ENCODE data around the gene TFAP2C.

The TFAP2C gene

DNA sequence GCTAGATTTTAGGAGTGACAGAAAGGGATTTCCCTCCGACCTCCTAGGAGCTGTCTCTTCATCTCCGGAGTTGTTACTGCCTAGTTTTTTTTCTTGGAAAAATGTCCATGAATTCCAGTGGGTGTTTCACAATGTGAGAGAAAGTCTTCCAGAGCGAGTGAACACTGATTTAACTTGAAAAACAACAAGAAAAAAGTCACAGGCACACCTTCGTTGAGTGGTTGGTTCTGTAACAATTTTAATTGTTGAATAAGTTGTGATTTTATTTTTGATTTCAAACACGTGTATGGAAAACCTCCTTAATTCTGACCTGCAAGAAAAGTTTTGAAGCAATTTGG, 2.9 kb downstream of the TFAP2C start:
- no peak overlapping the region for H3K4me3 ChIP-seq (ENCODE audit: low read depth, low read length)

DNA sequence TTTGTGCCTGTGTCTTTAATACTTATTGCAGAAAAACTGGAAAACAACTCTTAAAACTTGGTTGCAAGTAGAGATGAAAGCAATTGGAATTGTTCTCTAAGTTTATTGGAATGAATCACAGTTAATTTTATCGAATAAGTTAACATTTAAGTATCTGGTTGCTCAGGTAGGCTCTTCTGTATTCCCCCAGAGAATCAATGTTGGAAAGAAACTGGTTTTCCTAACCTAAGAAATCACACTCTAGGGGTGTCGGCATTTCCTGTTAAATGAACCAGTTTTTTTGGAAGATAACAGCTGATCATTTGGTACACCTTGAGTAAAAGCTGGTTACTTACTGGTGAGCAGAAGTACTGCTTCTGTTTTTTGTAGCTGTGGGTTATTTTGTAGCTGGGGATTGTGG, 5.2 kb downstream of the TFAP2C start:
- H3K4me3 ChIP-seq (ENCODE audit: low read depth, low read length): no peak overlapping the region
- TF ChIP-seq, protein P1, sequence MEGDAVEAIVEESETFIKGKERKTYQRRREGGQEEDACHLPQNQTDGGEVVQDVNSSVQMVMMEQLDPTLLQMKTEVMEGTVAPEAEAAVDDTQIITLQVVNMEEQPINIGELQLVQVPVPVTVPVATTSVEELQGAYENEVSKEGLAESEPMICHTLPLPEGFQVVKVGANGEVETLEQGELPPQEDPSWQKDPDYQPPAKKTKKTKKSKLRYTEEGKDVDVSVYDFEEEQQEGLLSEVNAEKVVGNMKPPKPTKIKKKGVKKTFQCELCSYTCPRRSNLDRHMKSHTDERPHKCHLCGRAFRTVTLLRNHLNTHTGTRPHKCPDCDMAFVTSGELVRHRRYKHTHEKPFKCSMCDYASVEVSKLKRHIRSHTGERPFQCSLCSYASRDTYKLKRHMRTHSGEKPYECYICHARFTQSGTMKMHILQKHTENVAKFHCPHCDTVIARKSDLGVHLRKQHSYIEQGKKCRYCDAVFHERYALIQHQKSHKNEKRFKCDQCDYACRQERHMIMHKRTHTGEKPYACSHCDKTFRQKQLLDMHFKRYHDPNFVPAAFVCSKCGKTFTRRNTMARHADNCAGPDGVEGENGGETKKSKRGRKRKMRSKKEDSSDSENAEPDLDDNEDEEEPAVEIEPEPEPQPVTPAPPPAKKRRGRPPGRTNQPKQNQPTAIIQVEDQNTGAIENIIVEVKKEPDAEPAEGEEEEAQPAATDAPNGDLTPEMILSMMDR (IDR thresholded peaks at IDR 0.05; ENCODE audit: low read depth, low read length): no peak

More for the DNA sequence above, 2.9 kb downstream of the TFAP2C start:
- TF ChIP-seq, protein P1 (IDR thresholded peaks at IDR 0.05; ENCODE audit: low read depth, low read length): no peak

DNA sequence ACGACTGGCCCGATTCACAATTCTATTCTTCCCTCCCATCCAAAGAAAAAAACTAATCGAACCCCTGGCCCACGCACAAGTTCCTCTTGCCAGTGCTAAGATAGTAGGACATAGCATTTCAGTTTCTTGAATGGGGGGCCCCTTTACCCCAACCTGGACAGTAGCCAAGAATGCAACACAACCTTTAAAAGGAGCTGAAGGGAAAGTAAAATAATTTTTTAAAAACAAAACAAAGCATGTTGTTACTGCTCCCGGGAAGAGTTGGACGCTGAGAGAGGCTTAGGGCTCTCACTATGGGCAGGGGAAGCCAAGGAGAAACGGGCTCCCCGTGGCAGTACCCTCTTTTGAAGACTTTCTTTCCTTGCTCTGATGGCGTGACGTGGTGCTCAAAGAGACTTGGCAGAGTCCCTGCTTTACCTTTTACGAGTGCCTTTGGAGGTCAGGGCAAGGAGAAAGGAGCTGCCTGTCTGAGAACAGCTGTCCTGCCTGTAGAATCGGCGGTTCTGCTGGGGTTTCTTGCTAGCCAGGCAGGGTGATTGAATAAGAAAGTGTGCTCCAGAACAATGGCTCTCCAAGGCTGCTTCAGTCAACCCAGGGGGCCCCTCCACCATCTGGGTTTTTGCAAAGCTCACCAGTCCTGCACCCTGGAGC, 5.8 kb downstream of the TFAP2C start:
- TF ChIP-seq, protein P1 (IDR thresholded peaks at IDR 0.05; ENCODE audit: low read depth, low read length): no peak
- H3K4me3 ChIP-seq (ENCODE audit: low read depth, low read length): no peak overlapping the region

DNA sequence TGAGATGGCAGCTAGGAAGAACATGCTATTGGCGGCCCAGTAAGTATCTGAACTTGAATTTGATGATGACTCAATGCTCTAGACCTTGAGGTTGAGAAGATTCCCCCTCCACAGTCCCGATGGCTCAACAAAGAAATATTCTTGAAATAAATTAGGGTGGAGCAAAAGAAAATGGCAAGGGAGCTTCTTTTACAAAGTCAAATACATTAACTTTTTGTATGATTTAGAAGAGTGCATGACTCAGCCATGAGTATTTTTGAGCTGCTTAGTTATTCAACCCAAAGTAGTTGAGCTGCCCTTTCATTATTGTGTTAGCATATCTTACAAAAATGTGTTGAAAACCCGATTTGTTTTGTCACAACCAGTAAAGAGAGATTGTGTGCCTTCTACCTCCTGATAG, 7.6 kb downstream of the TFAP2C start:
- TF ChIP-seq, protein P1 (IDR thresholded peaks at IDR 0.05; ENCODE audit: low read depth, low read length): no peak
- no peak overlapping the region for H3K4me3 ChIP-seq (ENCODE audit: low read depth, low read length)

DNA sequence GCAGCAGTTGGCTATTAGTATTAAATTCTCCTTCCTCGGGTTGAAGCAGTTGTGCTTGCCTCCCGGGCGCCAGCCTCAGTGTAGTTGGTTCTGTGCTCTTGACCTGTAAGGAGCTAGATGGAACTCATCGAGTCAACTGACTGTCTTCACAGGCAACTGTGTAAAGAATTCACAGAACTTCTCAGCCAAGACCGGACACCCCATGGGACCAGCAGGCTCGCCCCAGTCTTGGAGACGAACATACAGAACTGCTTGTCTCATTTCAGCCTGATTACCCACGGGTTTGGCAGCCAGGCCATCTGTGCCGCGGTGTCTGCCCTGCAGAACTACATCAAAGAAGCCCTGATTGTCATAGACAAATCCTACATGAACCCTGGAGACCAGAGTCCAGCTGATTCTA, 8.5 kb downstream of the TFAP2C start:
- no peak overlapping the region for H3K4me3 ChIP-seq (ENCODE audit: low read depth, low read length)
- TF ChIP-seq, protein P1 (IDR thresholded peaks at IDR 0.05; ENCODE audit: low read depth, low read length): no peak

DNA sequence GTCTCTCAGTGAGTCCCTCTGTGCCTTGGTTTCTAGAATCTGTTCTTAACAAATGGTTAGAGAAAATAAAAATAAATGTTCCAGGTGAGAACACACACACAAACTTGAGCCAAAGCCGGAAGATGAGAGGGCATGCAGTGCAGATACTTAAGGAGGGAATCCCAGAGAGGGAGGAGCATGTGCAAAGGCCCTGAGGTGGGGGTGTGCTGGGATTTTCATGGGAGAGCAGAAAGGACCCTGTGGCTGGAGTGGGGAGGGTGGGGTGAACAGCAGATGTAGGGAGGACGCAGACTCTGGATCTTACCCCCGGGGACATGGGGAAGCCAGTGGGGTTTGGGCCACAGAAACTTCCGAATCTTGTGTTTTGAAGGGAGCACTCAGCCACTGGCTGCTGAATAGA, 17.5 kb downstream of the TFAP2C start:
- no peak overlapping the region for H3K4me3 ChIP-seq (ENCODE audit: low read depth, low read length)
- TF ChIP-seq, protein P1 (IDR thresholded peaks at IDR 0.05; ENCODE audit: low read depth, low read length): no peak

DNA sequence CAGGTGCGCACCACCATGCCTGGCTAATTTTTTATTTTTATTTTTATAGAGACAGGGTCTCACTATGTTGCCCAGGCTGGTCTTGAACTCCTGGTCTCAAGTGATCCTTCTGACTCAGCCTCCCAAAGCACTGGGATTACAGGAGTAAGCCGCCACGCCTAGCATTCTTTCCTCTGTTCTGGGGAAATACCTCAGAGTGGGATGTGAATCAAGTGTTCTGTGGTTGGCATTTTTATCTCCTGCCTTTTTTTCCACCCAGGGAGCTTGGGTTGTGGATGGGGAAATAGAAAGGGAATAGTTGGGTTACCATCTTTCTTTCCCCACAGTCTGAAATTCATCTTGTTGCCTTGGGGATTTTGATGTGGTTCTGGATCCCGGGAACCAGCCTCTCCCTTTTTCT, 24.1 kb downstream of the TFAP2C start:
- H3K4me3 ChIP-seq (ENCODE audit: low read depth, low read length): no peak overlapping the region
- TF ChIP-seq, protein P1 (IDR thresholded peaks at IDR 0.05; ENCODE audit: low read depth, low read length): no peak

All from WI38 (cell line).